ENCODE measurements around the gene KLHDC4.
"Not testable (repeated sequence)": the region's sequence is repeated elsewhere in the genome, so short reads cannot be mapped to it uniquely, and the experiment has no call there.

Gene KLHDC4

DNA sequence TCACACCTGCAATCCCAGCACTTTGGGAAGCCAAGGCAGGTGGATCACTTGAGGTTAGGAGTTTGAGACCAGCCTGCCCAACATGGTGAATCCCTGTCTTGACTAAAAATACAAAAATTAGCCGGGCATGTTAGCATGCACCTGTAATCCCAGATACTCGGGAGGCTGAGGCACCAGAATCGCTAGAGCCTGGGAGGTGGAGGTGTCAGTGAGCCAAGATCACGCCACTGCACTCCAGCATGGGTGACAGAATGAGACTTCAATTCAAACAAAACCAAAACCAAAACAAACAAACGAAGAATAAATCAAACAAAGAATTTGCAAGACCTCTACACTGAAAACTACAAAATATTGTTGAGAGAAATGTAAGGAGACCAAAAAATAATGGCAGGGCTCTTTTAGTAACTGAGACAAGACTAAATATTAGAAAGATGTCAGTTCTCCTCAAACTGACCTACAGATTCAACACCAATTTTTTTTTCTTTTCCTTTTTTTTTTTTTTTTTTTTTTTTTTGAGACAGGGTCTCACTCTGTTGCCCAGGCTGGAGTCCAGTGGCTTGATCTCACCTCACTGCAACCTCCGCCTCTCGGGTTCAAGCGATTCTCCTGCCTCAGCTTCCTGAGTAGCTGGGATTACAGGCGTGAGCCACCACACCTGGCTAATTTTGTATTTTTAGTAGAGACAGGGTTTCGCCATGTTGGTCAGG lies 23.1 kb upstream of the KLHDC4 start:
- not testable (repeated sequence) for DNase-seq (ENCODE audit: extremely low read depth in 1 of 2, low read depth in 1 of 2)

DNA sequence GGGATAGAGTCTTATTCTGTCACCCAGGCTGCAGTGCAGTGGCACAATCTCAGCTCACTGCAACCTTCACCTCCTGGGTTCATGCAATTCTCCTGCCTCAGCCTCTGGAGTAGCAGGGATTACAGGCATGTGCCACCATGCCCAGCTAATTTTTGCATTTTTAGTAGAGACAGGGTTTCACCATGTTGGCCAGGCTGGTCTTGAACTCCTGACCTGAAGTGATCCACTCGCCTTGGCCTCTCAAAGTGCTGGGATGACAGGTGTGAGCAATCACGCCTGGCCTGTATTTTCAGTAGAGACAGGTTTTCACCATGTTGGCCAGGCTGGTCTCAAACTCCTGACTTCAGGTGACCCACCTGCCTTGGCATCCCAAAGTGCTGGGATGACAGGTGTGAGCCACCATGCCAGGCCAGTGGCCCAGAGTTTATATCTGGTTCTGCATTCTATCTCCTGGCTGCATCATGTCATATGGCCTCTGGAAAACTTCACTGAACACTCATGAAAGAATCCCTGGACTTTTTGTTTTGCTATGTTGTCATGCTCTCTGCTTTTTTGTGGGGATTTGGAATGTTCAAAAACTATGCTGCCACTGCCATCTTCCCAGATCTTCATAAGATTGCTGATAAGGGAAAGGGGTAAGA lies 21.8 kb upstream of the KLHDC4 start:
- DNase-seq (ENCODE audit: extremely low read depth in 1 of 2, low read depth in 1 of 2), result not testable (repeated sequence)

- no peak for DNase-seq (ENCODE audit: extremely low read depth in 1 of 2, low read depth in 1 of 2)
Observed at GRCh38 chr16:87784812-87785211, 19.0 kb upstream of the KLHDC4 start.

- DNase-seq (ENCODE audit: extremely low read depth in 1 of 2, low read depth in 1 of 2), result no peak
Observed at GRCh38 chr16:87782033-87782432, 16.2 kb upstream of the KLHDC4 start.

DNA sequence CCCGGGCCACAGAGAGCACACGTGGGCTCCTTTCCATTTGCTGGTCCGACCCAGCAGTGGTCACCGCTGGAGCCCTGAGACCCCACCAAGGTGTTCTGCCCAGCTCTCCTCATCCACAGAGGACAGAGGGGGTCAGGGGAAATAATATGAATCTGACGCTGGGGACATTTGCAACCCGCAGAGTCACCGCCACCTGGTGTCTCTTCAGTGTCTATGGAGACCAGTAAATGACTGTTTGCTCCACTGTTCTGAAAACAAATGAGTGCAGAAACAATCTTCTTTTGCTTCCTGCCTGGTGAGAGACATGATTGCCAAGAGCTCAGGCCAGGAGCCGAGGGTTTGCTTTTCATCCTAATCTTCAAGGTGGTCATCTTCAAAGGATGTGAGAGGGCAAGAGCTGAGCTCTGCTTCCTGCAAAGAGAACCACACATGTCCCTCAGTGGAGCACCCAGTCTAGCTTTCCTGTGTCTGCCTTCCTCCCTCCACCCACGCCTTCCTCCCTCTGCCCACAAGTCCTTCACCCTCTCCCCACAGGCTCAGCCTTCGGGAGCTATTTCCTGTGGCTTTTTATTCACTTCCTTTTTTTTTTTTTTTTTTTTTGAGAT lies 14.7 kb upstream of the KLHDC4 start:
- DNase-seq (ENCODE audit: extremely low read depth in 1 of 2, low read depth in 1 of 2), result peak in 1 of 2 donors; percentile 75

DNA sequence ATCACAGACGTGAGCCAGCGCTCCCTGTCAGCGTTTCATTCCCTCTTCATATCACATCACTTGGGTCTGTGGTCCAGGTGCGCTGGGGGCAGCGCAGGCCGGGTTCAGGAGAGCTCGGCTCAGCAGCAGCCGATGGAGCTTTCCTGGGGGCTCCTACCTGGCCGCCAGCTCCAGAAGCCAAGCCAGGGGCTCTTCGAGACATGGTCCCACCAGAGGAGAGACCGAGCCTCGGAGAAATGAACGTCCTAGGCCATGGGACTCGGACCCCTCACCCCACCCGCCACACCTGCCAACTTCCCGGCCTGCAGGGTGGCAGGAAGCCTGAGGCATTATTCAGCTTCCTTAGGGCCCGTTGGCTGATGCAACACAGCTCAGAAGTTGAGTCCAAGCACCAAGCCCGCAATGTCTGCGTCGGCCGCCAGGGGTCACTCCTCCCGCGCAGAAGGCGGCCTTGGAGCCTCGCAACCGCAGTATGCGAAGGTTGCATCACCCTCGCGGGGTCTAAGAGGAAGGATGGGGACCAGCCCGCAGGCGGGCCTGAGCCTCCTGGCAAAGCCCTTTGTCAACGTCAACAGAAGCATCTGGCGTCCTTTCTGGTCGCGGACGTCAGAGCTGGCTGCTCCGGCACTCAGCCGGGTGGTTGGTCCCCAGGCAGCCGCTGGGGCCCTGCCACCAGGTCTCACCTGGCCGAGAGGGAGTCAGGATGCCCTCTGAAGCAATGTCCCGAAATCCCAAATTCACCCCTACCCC lies 13.2 kb upstream of the KLHDC4 start:
- peak; percentile 89 to 91 for DNase-seq (ENCODE audit: extremely low read depth in 1 of 2, low read depth in 1 of 2)

GRCh38 chr16:87778476-87778829 lies 12.7 kb upstream of the KLHDC4 start:
- no peak for DNase-seq (ENCODE audit: extremely low read depth in 1 of 2, low read depth in 1 of 2)

GRCh38 chr16:87773836-87774235 lies 8.1 kb upstream of the KLHDC4 start:
- DNase-seq (ENCODE audit: extremely low read depth in 1 of 2, low read depth in 1 of 2), result not testable (repeated sequence)

DNA sequence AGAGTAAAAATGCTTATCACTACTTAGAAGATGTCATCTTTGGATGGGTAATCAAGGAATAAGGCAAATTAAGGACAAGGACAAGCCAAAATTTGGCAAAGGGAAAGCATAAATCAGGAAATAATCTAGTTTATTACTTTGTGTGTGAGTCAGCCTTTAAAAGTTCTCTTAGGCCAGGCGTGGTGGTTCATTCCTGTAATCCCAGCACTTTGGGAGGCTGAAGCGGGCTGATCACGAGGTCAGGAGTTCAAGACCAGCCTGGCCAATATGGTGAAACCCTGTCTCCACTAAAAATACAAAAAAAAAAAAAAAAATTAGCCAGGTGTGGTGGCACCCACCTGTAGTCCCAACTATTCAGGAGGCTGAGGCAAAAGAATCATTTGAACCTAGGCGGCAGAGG lies 1.7 kb upstream of the KLHDC4 start:
- not testable (repeated sequence) for DNase-seq (ENCODE audit: extremely low read depth in 1 of 2, low read depth in 1 of 2)

DNA sequence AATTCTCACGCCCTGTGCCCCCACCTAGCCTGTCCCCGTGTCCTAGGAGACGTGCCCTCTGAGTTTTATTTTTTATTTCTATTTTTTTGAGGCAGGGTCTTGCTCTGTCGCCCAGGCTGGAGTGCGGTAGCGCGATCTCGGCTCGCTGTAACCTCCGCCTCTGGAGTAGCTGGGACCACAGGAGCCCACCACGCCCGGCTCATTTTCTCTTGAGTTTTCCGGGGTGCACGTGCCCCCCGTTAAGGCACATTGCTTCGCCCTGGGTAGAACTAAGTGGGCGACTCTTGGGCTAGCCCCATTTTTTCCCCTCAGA lies 655 bp upstream of the KLHDC4 start:
- no peak for DNase-seq (ENCODE audit: extremely low read depth in 1 of 2, low read depth in 1 of 2)

GRCh38 chr16:87765473-87765775 lies 362 bp downstream of the KLHDC4 start:
- DNase-seq (ENCODE audit: extremely low read depth in 1 of 2, low read depth in 1 of 2), result no peak

DNA sequence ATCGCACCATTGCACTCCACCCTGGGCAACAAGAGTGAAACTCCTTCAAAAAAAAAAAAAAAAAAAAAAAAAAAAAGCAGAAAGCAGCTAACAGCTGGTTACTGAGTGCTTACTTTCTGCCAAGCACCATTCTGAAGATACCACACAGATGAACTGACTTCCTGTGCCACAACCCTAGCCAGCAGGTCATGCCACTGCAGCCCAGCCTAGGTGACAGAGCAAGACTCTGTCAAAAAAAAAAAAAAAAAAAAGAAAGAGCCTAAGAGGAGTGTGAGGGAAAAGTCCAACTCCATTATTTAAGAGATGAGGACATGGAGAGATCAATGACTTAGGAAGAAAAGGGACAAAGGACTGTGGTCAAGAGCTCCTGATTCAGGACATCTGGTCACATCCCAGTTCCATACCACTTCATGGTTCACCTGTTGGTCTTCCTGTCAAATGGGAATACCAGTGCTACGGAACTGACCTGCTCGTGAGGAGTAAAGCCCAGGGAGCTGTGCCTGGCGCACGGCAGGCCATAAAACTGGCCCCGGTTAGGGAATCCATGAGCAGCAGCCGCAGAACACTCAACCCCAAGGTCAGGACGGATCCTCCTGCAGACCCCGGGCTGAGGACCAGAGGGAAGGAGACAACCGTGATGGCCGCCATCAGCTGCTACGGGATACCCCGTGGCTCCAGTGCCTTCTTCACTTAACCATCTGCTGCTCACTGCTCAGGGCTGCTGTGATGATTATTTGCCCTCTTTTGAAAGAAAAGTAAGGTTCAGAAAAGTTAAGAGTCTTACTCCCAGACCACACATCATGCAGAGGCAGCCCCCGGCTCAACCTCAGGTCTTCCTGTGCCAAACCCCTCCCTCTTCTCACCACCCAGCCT lies 950 bp downstream of the KLHDC4 start:
- no peak for DNase-seq (ENCODE audit: extremely low read depth in 1 of 2, low read depth in 1 of 2)

DNA sequence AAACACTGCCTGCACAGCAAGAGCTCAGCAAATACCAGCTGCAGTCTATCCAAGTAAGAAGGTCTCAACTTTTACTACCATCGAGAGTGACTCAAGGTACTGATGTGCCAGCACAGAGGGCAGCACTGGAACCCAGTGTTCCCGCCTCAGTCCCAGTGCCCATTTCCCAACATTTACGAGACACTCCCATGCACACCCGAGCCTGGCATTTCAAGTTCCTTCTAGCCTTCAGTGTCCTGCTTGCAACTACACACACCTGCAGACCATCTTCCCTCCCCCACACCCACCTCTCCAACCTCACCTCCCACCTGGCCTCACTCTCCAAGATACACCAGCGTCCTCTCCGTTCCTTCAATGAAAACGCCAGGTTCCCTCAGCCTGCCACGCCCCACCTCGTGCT lies 3.2 kb downstream of the KLHDC4 start:
- DNase-seq (ENCODE audit: extremely low read depth in 1 of 2, low read depth in 1 of 2), result no peak

GRCh38 chr16:87762071-87762571 lies 3.7 kb downstream of the KLHDC4 start:
- DNase-seq (ENCODE audit: extremely low read depth in 1 of 2, low read depth in 1 of 2), result no peak

DNA sequence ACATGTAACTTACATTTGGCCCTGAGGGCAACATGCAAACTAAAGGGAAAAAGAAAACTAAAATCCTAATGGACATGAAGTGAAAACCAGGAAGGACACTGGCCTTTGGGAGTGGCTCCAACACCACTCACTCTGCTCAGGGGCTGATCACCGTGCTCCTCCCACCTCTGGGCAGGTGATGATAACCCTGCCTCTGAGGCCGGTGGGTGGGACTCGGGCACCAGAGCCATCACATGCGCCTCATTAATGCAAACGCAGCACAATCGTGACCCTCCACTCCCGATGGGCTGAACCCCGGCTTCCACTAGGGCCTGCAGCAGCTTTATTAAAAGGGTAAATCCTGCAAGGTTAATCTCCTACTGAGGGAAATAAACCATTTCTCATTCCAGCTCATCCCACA lies 4.7 kb downstream of the KLHDC4 start:
- no peak for DNase-seq (ENCODE audit: extremely low read depth in 1 of 2, low read depth in 1 of 2)

GRCh38 chr16:87757841-87758426 lies 7.9 kb downstream of the KLHDC4 start:
- DNase-seq (ENCODE audit: extremely low read depth in 1 of 2, low read depth in 1 of 2), result no peak

GRCh38 chr16:87754535-87754934 lies 11.3 kb downstream of the KLHDC4 start:
- no peak for DNase-seq (ENCODE audit: extremely low read depth in 1 of 2, low read depth in 1 of 2)

DNA sequence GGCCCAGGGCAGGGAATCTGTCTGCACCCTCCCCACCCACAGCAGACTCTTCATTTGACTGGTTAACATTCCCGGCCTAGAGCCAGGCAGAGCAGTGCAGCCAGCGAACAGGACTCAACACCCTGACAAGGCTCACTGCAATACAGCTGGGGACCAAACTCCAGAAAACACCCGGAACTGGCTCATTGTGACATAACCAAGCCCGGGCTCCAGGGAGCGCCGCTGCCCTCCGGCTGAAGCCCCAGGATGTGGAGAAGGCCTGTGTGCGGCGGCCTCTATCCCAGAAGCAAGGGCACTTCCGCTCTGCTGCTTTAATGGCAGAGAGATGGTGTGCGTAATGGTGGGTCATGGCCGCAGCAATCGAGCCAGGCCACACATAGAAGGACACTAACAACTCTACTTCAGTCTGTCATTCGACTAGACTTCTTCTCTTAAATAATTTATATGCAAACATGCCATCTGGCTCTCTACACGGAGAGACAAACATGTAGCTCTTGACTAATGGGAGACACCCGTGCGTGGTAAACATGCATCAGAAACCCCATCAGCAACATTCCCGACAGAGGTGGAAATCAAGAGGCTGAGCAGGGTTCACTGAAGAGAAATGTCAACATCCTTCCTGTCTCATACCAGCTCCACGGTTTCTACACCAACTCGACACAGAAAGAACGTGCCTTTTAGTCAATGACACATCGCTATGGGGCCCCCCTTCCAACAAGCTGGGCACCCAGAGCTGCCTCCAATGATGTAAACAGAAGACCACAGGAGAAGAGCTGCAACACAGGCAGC lies 18.0 kb downstream of the KLHDC4 start:
- DNase-seq (ENCODE audit: extremely low read depth in 1 of 2, low read depth in 1 of 2), result no peak

GRCh38 chr16:87746178-87746577 lies 19.6 kb downstream of the KLHDC4 start:
- no peak for DNase-seq (ENCODE audit: extremely low read depth in 1 of 2, low read depth in 1 of 2)
